Measurements from ENCODE around the gene RNF17.

RNF17 gene

GRCh38 chr13:24927810-24928404 is 163.9 kb downstream of the RNF17 start:
- in situ Hi-C loops (cut with HindIII; ENCODE audit: low sequenced_read_pairs), result no loop called here
- H3K4me3 ChIP-seq (ENCODE audit: low read depth, low read length), result no peak overlapping the region
- TF ChIP-seq, protein P1, sequence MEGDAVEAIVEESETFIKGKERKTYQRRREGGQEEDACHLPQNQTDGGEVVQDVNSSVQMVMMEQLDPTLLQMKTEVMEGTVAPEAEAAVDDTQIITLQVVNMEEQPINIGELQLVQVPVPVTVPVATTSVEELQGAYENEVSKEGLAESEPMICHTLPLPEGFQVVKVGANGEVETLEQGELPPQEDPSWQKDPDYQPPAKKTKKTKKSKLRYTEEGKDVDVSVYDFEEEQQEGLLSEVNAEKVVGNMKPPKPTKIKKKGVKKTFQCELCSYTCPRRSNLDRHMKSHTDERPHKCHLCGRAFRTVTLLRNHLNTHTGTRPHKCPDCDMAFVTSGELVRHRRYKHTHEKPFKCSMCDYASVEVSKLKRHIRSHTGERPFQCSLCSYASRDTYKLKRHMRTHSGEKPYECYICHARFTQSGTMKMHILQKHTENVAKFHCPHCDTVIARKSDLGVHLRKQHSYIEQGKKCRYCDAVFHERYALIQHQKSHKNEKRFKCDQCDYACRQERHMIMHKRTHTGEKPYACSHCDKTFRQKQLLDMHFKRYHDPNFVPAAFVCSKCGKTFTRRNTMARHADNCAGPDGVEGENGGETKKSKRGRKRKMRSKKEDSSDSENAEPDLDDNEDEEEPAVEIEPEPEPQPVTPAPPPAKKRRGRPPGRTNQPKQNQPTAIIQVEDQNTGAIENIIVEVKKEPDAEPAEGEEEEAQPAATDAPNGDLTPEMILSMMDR (IDR thresholded peaks at IDR 0.05; ENCODE audit: low read depth, low read length, missing control alignments), result no peak
- DNase-seq (ENCODE audit: low read depth), result no peak

- DNase-seq (ENCODE audit: low read depth), result no peak
- TF ChIP-seq, protein P1 (IDR thresholded peaks at IDR 0.05; ENCODE audit: low read depth, low read length, missing control alignments), result no peak
- in situ Hi-C loops (cut with HindIII; ENCODE audit: low sequenced_read_pairs), result no loop called here
- H3K4me3 ChIP-seq (ENCODE audit: low read depth, low read length), result no peak overlapping the region
Measured at GRCh38 chr13:24929196-24929595, 165.2 kb downstream of the RNF17 start.
